Activated CD4-positive, alpha-beta T cell treated with anti-CD3 and anti-CD28 coated beads, Interleukin-2, amount 10 ng/mL, durations not matched to agents 7 days and 5 days (primary cell): ENCODE results near the gene CYP39A1. TPM values are rescaled to one million over a fixed set of nuclear protein-coding genes. Genes with fewer than 3 reads are reported as not detected.

ENCODE experiments used
- CTCF ChIA-PET: fragments of 350-600 bp; sonication (Branson Sonifier 250); formaldehyde crosslinking; loops from one replicate; lab custom pipeline; 2021; ENCODE audit warnings: antibody characterized with exemption; lab: Charles Lee
- POLR2A ChIA-PET: fragments of 350-600 bp; sonication (Branson Sonifier 250); formaldehyde crosslinking; loops from one replicate; lab custom pipeline; 2021; ENCODE audit warnings: antibody characterized with exemption; lab: Charles Lee
- DNase-seq: peaks from one replicate; pipeline ENCODE4 v3.0.0-alpha.2; 2020
- H3K27ac Mint-ChIP-seq: one replicate; pipeline ENCODE4 v1.8.0; 2021; ENCODE audit warnings: mild to moderate bottlenecking, moderate library complexity, mixed read lengths
- H3K27me3 Mint-ChIP-seq: one replicate; pipeline ENCODE4 v1.8.0; 2021; ENCODE audit warnings: mixed read lengths
- H3K36me3 Mint-ChIP-seq: one replicate; pipeline ENCODE4 v1.8.0; 2021; ENCODE audit warnings: low read depth, mixed read lengths
- H3K4me1 Mint-ChIP-seq: one replicate; pipeline ENCODE4 v1.8.0; 2021; ENCODE audit warnings: mixed read lengths
- H3K4me3 Mint-ChIP-seq: one replicate; pipeline ENCODE4 v1.8.0; 2021; ENCODE audit warnings: mild to moderate bottlenecking, moderate library complexity, mixed read lengths
- H3K9me3 Mint-ChIP-seq: one replicate; pipeline ENCODE4 v1.8.0; 2021; ENCODE audit warnings: mixed read lengths
- total RNA-seq, 2 experiments: library from RNA; stranded (reverse); gene quantifications; one replicate each; pipeline ENCODE4 v1.2.3, GENCODE V29; 2021

The CYP39A1 gene
- total RNA-seq, 2 experiments from 2014 or later = not detected

- CTCF ChIA-PET = no interaction called here
These were observed 87.1 kb downstream of the CYP39A1 start for GRCh38 chr6:46565531-46565930.

GRCh38 chr6:46563924-46564323 lies 88.7 kb downstream of the CYP39A1 start:
- CTCF ChIA-PET = no interaction called here
- H3K4me1 Mint-ChIP-seq = no peaks in the 10 kb centered on the region
- H3K36me3 Mint-ChIP-seq = no peaks in the 10 kb centered on the region
- POLR2A ChIA-PET = no interaction called here
- H3K27ac Mint-ChIP-seq = no peak overlapping the region
- DNase-seq = no peak
- no peaks in the 10 kb centered on the region for H3K9me3 Mint-ChIP-seq
- H3K27me3 Mint-ChIP-seq = peaks cover 8% of the 10 kb centered on the region
- no peak overlapping the region for H3K4me3 Mint-ChIP-seq

More at GRCh38 chr6:46565531-46565930, 87.1 kb downstream of the CYP39A1 start:
- no peak overlapping the region for H3K4me3 Mint-ChIP-seq
- H3K9me3 Mint-ChIP-seq = no peaks in the 10 kb centered on the region
- no peak overlapping the region for H3K27ac Mint-ChIP-seq
- H3K4me1 Mint-ChIP-seq = no peaks in the 10 kb centered on the region
- H3K36me3 Mint-ChIP-seq = no peaks in the 10 kb centered on the region
- H3K27me3 Mint-ChIP-seq = peaks cover 12% of the 10 kb centered on the region
- POLR2A ChIA-PET = no interaction called here
- no peak for DNase-seq

DNA sequence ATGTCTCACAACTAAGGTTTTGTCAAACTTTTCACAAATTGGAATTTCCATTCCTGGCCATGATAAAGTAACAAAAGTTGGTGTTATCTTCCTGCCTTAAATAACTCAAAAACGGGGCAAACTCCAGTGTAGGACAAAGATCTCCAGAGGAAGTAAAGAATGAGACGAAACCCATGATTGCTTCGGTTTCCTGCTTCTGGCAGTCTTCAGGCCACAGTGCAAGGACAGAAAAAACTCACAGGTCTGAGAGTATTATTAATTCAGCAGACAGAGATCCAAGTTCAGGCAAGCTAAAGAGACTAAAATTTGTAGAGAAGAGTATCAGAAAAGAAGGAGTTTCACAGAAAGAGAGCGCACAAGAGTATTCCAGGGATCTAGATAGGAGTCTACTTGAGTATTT lies 96.6 kb downstream of the CYP39A1 start:
- CTCF ChIA-PET = no interaction called here
- H3K9me3 Mint-ChIP-seq = no peaks in the 10 kb centered on the region
- POLR2A ChIA-PET = no interaction called here
- peaks cover 6% of the 10 kb centered on the region for H3K27me3 Mint-ChIP-seq
- no peak for DNase-seq
- H3K27ac Mint-ChIP-seq = no peak overlapping the region
- H3K4me1 Mint-ChIP-seq = no peaks in the 10 kb centered on the region
- H3K4me3 Mint-ChIP-seq = no peak overlapping the region
- H3K36me3 Mint-ChIP-seq = no peaks in the 10 kb centered on the region

GRCh38 chr6:46555129-46555528 lies 97.5 kb downstream of the CYP39A1 start:
- Mint-ChIP-seq H3K4me1 (no peaks in the 10 kb centered on the region), H3K4me3 (no peak overlapping the region), H3K27ac (no peak overlapping the region), H3K9me3 (no peaks in the 10 kb centered on the region), H3K27me3 (peaks cover 6% of the 10 kb centered on the region), H3K36me3 (no peaks in the 10 kb centered on the region)
- no peak for DNase-seq
- POLR2A ChIA-PET = no interaction called here
- CTCF ChIA-PET = no interaction called here

DNA sequence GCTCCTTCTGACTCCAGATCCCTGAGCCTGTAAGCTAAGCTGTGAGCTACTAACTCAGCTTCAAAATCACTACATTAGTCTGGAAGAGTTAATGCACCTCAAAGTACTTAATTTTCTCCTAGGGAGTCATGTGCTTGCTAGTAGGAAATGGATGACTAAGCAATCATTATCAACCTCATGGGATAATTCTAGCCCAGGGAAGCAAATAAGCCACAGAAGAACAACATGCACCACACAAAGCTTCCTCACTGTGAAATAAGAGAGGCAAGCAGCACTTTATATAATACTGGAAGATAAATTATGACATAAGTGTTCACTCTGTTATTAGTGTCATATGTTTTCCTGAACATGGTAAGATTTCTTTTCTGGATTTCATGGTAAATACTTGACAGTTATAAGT lies 103.5 kb downstream of the CYP39A1 start:
- Mint-ChIP-seq H3K9me3 (no peaks in the 10 kb centered on the region), H3K36me3 (no peaks in the 10 kb centered on the region), H3K4me3 (no peak overlapping the region), H3K27me3 (peaks cover 6% of the 10 kb centered on the region), H3K27ac (no peak overlapping the region), H3K4me1 (no peaks in the 10 kb centered on the region)
- DNase-seq = no peak
- POLR2A ChIA-PET = no interaction called here
- CTCF ChIA-PET = no interaction called here

GRCh38 chr6:46541556-46541955 lies 111.1 kb downstream of the CYP39A1 start:
- ChIA-PET POLR2A (no interaction called here), CTCF (no interaction called here)
- Mint-ChIP-seq H3K27me3 (peaks cover 8% of the 10 kb centered on the region), H3K9me3 (peaks cover 2% of the 10 kb centered on the region), H3K4me3 (no peak overlapping the region), H3K4me1 (no peaks in the 10 kb centered on the region), H3K36me3 (no peaks in the 10 kb centered on the region), H3K27ac (no peak overlapping the region)
- no peak for DNase-seq

DNA sequence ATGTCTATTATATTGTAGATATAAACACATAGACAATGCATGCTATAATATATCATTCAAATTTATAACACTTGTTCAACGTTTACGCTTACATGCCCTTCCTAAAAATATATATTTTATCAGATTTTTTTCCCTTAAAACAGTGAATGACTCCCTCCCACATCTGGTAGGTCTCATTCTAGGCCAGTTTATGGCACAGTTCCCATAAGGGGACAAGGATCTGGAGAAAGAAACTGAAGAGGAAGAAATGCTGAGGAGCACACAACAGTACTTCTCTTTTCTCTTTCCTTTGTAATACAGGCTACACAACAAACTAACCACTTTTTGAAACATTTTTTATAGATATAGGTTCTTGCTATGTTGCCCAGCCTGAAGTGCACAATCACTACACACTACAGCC lies 112.8 kb downstream of the CYP39A1 start:
- Mint-ChIP-seq H3K27me3 (peaks cover 8% of the 10 kb centered on the region), H3K27ac (no peak overlapping the region), H3K4me1 (no peaks in the 10 kb centered on the region), H3K4me3 (no peak overlapping the region), H3K9me3 (peaks cover 2% of the 10 kb centered on the region), H3K36me3 (no peaks in the 10 kb centered on the region)
- ChIA-PET POLR2A (no interaction called here), CTCF (no interaction called here)
- DNase-seq = no peak

GRCh38 chr6:46538800-46539480 lies 113.7 kb downstream of the CYP39A1 start:
- Mint-ChIP-seq H3K9me3 (peaks cover 2% of the 10 kb centered on the region), H3K27me3 (peaks cover 8% of the 10 kb centered on the region), H3K4me1 (no peaks in the 10 kb centered on the region), H3K36me3 (no peaks in the 10 kb centered on the region), H3K4me3 (no peak overlapping the region), H3K27ac (no peak overlapping the region)
- DNase-seq = no peak
- POLR2A ChIA-PET = no interaction called here
- CTCF ChIA-PET = no interaction called here

GRCh38 chr6:46530896-46531295 lies 121.7 kb downstream of the CYP39A1 start:
- no peaks in the 10 kb centered on the region for H3K4me1 Mint-ChIP-seq
- H3K27ac Mint-ChIP-seq = no peak overlapping the region
- ChIA-PET POLR2A (no interaction called here), CTCF (no interaction called here)
- H3K9me3 Mint-ChIP-seq = no peaks in the 10 kb centered on the region
- H3K27me3 Mint-ChIP-seq = peaks cover 14% of the 10 kb centered on the region
- no peaks in the 10 kb centered on the region for H3K36me3 Mint-ChIP-seq
- no peak for DNase-seq
- no peak overlapping the region for H3K4me3 Mint-ChIP-seq

DNA sequence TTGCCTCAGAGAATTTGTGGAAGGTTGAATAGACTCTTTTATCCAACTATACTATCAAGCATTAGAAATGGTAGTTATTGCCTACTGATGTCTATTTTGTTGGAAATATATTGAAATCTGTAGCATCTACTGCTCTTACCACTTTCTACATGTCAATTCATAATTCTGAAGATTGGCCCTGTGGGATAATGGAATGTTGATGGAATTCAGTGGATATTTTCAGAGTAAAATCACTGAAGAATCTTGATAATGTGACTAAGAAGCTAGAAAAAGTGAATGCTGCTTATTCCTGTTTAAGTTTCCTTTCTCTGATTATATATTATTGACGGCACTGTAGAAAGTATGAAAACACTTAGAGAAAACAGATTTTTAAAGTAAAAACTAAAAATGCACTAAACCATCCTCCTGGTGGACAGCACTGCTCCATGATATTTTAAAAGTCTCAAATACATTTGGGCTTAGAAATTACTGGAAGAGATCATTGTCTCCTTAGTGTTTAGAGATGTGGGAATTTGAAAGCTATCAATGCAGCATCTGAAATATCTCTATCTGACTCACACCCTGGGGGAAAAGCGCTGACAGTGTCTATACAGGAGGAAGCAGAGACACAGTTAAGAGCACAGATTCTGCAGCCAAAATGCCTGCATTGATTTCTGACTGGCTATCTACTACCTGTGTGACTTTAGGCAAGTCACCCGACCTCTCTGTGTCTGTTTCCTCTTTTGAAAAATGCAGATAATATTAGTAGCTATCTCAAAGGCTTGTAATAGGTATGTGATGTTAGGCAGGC lies 123.5 kb downstream of the CYP39A1 start:
- no peak overlapping the region for H3K27ac Mint-ChIP-seq
- ChIA-PET CTCF (no interaction called here), POLR2A (no interaction called here)
- peaks cover 14% of the 10 kb centered on the region for H3K27me3 Mint-ChIP-seq
- H3K9me3 Mint-ChIP-seq = no peaks in the 10 kb centered on the region
- no peak for DNase-seq
- no peaks in the 10 kb centered on the region for H3K4me1 Mint-ChIP-seq
- H3K36me3 Mint-ChIP-seq = no peaks in the 10 kb centered on the region
- no peak overlapping the region for H3K4me3 Mint-ChIP-seq

DNA sequence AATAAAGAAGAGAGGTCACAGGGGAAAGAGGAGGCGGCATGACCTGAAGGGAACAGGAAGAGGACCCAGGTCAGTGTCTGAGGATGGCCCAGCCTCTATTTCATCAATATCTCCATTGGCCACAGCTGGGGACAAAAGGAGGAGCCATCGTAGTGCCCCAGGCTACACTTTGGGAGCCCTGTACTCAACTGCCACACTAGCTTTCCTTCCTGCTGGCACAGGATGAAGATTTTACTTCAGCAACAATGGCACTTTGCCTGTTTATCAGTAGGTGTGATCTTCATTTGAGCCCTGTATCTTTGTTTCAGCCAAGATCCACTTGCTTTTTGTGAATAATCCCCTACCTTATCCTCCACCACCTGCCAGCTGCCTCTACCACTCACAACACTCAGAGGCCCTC lies 126.0 kb downstream of the CYP39A1 start:
- CTCF ChIA-PET = no interaction called here

DNA sequence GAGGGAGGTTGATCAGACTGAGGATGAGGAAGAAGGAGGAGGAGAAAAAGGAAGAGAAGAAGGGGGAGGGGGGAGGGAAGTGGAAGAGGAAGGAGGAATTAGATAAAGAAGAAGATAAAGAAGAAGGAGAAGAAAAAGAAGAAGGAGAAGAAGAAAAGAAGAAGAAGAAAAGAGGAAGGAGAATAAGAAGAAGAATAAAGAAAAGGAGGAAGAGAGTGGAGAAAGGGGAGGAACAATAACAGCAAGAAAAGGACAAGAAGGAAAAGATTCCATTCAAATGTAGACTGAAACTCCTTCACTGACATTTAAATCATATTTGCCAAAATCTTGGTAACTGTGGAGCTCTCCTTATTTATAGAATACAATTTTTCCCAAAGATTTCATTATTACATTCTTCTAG lies 127.0 kb downstream of the CYP39A1 start:
- ChIA-PET CTCF (interaction anchor here (0.8 kb wide), 1 partner anchor 80 kb away, joined by 3 read pairs; no protein-coding TSS in a partner anchor), POLR2A (no interaction called here)
- Mint-ChIP-seq H3K27ac (no peak overlapping the region), H3K9me3 (no peaks in the 10 kb centered on the region), H3K27me3 (peaks cover 13% of the 10 kb centered on the region), H3K36me3 (no peaks in the 10 kb centered on the region), H3K4me3 (no peak overlapping the region), H3K4me1 (no peaks in the 10 kb centered on the region)
- DNase-seq = no peak

More for the DNA sequence above, 126.0 kb downstream of the CYP39A1 start:
- H3K4me1 Mint-ChIP-seq = no peaks in the 10 kb centered on the region
- no peak for DNase-seq
- H3K36me3 Mint-ChIP-seq = no peaks in the 10 kb centered on the region
- peaks cover 14% of the 10 kb centered on the region for H3K27me3 Mint-ChIP-seq
- POLR2A ChIA-PET = interaction anchor here (0.7 kb wide), 1 partner anchor 30 kb away, joined by 3 read pairs; no protein-coding TSS in a partner anchor
- H3K4me3 Mint-ChIP-seq = no peak overlapping the region
- H3K27ac Mint-ChIP-seq = no peak overlapping the region
- no peaks in the 10 kb centered on the region for H3K9me3 Mint-ChIP-seq

GRCh38 chr6:46521464-46521971 lies 131.1 kb downstream of the CYP39A1 start:
- no peak overlapping the region for H3K27ac Mint-ChIP-seq
- POLR2A ChIA-PET = no interaction called here
- no peaks in the 10 kb centered on the region for H3K4me1 Mint-ChIP-seq
- H3K27me3 Mint-ChIP-seq = peaks cover 9% of the 10 kb centered on the region
- H3K9me3 Mint-ChIP-seq = no peaks in the 10 kb centered on the region
- H3K4me3 Mint-ChIP-seq = no peak overlapping the region
- no peak for DNase-seq
- no peaks in the 10 kb centered on the region for H3K36me3 Mint-ChIP-seq
- CTCF ChIA-PET = no interaction called here
